Measurements from ENCODE around the gene CYS1.

Gene CYS1

DNA sequence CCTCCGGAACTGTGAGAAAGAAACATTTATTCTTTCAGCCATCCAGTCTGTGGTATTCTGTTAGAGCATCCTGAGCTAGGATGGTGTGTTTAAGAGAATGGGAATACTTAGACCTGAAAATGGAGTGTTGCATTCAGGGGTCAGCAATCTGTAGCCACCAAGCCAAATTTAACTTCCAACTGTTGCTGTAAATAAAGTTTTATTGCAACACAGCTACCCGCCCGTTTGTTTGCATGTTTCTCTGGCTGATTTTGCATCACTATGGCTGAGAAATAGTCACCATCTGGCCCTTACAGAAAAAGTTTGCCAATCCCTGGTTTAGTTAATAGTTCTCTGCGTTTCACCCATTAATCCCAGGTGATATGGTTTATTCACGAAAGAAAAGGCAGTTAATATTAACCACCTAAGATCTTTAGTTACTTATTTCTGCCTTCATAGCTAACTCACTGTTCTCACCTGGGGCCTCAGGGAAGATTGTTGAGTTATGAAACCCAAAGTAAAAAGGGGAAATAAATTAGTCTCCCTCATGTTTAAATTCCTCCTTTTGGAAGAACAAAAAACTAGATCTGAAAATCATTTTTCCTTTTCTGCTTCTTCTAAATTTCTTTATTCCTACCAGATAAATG lies 9.5 kb upstream of the CYS1 start:
- TF ChIP-seq, protein P1, sequence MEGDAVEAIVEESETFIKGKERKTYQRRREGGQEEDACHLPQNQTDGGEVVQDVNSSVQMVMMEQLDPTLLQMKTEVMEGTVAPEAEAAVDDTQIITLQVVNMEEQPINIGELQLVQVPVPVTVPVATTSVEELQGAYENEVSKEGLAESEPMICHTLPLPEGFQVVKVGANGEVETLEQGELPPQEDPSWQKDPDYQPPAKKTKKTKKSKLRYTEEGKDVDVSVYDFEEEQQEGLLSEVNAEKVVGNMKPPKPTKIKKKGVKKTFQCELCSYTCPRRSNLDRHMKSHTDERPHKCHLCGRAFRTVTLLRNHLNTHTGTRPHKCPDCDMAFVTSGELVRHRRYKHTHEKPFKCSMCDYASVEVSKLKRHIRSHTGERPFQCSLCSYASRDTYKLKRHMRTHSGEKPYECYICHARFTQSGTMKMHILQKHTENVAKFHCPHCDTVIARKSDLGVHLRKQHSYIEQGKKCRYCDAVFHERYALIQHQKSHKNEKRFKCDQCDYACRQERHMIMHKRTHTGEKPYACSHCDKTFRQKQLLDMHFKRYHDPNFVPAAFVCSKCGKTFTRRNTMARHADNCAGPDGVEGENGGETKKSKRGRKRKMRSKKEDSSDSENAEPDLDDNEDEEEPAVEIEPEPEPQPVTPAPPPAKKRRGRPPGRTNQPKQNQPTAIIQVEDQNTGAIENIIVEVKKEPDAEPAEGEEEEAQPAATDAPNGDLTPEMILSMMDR (conservative IDR thresholded peaks at IDR 0.05): no peak
- H3K27ac ChIP-seq: no peak overlapping the region

DNA sequence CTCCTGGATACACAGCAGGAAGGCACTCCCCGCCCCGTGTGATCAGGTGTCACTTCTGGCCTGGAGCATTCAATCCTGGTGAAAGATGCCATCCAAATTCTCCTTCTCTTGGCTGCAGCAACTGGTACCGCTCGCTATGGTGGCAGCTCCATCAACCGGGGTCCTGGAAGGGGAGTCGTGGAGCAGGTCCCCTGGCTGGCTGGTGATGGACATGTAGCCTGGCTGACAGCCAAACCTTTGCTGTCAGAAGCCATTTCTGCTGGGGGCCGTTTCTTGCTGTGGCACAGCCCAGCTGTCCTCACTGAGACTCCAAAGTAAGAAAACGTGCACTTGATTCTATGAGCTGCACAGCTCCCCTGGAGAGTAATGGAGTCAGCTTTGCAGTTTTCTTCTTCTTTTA lies 7.1 kb upstream of the CYS1 start:
- no peak overlapping the region for H3K27ac ChIP-seq
- TF ChIP-seq, protein P1 (conservative IDR thresholded peaks at IDR 0.05): no peak

DNA sequence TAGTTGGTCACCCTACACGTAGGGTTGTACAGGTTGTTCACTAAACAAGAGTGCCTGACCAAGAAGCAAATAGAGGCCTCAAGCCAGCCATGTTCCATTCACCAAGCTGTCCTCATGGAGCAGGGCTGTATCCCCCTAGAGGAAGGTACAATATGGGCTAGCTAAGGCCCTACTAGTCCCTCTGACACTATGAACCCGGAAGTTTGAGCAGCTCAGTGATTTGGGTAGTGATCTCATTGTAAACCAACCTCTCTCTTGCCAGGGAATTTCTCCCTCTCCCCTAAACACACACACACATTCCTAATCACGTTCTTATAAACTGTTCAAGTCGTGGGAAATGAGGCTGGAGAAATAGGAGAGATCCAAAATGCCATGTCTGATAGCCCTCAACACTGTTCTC lies 6.7 kb upstream of the CYS1 start:
- no peak overlapping the region for H3K27ac ChIP-seq
- TF ChIP-seq, protein P1 (conservative IDR thresholded peaks at IDR 0.05): no peak

DNA sequence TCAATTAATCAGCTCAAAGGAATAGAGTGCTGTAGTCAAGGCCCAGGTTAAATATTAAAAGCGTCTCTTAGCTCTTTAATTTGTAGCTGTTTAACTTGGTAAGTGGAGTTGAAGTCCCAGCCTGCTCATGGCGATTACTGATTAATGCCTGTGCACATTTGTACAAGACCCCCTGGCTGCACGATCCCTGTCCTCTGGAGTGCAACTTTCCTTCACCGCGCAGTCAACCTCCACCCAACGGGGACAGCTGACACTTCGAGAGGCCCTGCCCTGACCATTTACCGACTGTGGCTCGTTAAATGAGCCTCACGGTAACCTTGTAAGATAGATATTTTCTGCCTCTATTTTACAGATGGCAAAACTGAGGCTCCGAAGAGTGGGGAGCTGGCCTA lies 5.5 kb upstream of the CYS1 start:
- TF ChIP-seq, protein P1 (conservative IDR thresholded peaks at IDR 0.05): no peak
- no peak overlapping the region for H3K27ac ChIP-seq

DNA sequence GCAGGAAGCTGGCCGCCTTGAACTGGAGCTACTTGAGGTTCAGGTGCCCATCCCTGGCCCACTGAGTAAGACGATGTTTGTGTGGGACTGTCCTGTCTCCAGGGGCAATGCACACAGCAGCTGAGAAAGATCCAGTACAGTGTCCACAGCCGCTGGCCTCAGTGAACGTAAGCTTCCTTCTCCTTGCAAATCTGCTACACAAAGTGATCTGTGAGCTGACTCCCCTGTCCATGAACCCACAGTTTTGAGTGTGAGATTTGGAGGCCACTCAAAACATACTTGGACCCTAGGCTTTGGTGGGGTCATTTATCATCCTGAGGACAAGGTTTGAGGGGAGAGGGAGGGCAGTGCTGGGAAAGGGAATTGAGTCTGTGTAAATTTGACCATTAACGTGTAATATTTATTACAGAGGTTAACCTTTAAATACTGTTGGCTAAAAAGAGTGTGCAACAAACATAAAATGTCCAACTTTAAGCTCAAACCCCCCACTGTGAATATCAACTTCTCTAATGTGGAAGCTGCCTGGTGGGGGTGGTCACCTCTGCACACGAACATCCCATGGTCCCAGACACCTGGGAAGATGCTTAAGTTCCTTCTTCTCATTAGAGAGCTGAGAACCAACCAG lies 4.9 kb upstream of the CYS1 start:
- H3K27ac ChIP-seq: no peak overlapping the region
- TF ChIP-seq, protein P1 (conservative IDR thresholded peaks at IDR 0.05): no peak

DNA sequence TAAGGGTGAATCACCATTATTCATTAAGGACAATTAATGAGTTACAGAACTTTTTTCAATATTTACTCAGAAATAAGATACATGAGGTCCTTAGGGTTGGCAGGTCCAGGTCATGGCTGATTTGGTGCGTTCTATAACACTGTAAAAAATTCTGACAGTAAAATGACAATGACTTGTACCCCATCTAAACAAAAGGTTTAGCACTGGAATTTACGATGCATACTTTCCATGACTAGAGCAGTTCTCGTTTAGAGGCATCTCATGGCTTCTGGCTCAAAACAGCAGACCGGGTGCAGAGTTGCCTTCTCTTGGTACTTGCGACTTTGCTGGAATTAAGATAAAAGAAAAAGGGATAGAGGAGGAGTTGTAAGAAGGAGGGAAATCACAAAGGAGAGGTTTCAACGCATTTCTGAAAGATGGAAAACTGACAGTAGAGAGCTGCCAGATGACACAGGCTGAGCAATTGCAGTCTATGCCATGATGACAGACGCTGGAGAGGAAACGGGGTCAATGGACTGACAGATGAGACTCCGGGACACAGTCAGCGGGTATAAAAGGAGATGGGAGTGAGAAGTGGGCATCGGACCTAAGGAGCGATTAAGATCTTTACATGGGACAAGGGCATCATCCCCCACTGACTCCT lies 4.1 kb upstream of the CYS1 start:
- TF ChIP-seq, protein P1 (conservative IDR thresholded peaks at IDR 0.05): no peak

GRCh38 chr2:10083692-10084211 lies 3.5 kb upstream of the CYS1 start:
- TF ChIP-seq, protein P1 (conservative IDR thresholded peaks at IDR 0.05): no peak
- no peak overlapping the region for H3K27ac ChIP-seq

More for the DNA sequence above, 4.1 kb upstream of the CYS1 start:
- H3K27ac ChIP-seq: no peak overlapping the region
